Measurements from ENCODE around the gene DOK7. TPM values are rescaled to one million over a fixed set of nuclear protein-coding genes. Genes with fewer than 3 reads are reported as not detected.

DOK7 gene
- total RNA-seq, 1 experiment from 2014 or later, result 0.26 TPM

DNA sequence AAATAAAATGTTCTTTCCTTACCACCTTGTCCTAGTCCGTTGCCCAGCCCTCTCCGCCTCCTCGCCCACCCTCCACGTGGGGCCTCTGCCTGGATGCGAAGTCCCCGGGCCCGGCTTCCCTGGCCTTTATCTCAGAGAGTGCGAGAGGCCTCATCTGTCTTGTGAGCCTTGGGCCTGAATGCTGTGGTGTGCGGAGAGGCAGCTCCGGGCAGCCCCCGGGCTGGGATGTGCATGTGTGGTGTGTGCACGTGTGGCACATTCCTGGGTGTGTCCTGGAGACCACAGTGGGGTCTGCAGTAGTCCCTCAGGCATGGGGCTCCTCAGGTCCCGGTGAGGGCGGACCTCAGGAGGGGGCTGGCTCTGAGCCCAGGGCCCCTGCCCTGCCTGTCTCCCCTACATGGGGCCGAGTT lies 31.4 kb downstream of the DOK7 start:
- Histone ChIP-seq H3K23me2 (ENCODE audit: insufficient read length, low read depth, low read length, poor library complexity, severe bottlenecking) (no peaks in the 10 kb centered on the region), H4K5ac (ENCODE audit: insufficient read length, low read depth, low read length) (no peak overlapping the region), H2BK12ac (ENCODE audit: insufficient read length, low read depth, low read length) (no peak overlapping the region), H2AFZ (ENCODE audit: low read length) (no peak overlapping the region), H3K9me3 (ENCODE audit: control insufficient read depth, low read depth, low read length) (no peaks in the 10 kb centered on the region), H4K91ac (ENCODE audit: insufficient read length, low read depth, low read length) (no peak overlapping the region), H3K9ac (ENCODE audit: extremely low read depth, insufficient read length, low read length) (no peak overlapping the region), H3K23ac (ENCODE audit: insufficient read length, low read depth, low read length) (no peak overlapping the region), H2AK5ac (ENCODE audit: insufficient read length, low read length) (no peak overlapping the region), H3K79me1 (ENCODE audit: insufficient read depth, low read depth, low read length, poor library complexity, severe bottlenecking) (no peaks in the 10 kb centered on the region), H2BK5ac (ENCODE audit: insufficient read length, low read length) (no peak overlapping the region), H4K8ac (replicated peaks; ENCODE audit: insufficient read length, low read depth, low read length) (no peak overlapping the region), H3K27ac (ENCODE audit: insufficient read length, low read depth, low read length) (no peak overlapping the region), H3K4ac (ENCODE audit: low read depth, low read length) (no peak overlapping the region), H3K4me2 (ENCODE audit: insufficient read depth, insufficient read length, low read length) (no peak overlapping the region), H3T11ph (ENCODE audit: low read length) (no peak overlapping the region), H2BK120ac (ENCODE audit: low read depth, low read length, poor library complexity, severe bottlenecking) (no peak overlapping the region), H3K4me1 (ENCODE audit: insufficient read depth, low read length) (no peaks in the 10 kb centered on the region), H2BK20ac (ENCODE audit: low read depth, low read length, poor library complexity, severe bottlenecking) (no peak overlapping the region), H3K18ac (ENCODE audit: insufficient read length, low read depth, low read length) (no peak overlapping the region), H3K56ac (ENCODE audit: insufficient read length, low read depth, low read length) (no peak overlapping the region), H3K14ac (ENCODE audit: insufficient read depth, low read length) (no peak overlapping the region), H4K20me1 (ENCODE audit: control insufficient read depth, insufficient read depth, insufficient read length) (peaks cover 4% of the 10 kb centered on the region), H3K27me3 (ENCODE audit: insufficient read depth, low read length) (peaks cover 27% of the 10 kb centered on the region; the same call in 1 of the 2 replicates), H2BK15ac (ENCODE audit: low read depth, low read length) (no peak overlapping the region), H3K79me2 (ENCODE audit: insufficient read depth, low read length) (no peaks in the 10 kb centered on the region)
- no peak for TF ChIP-seq CTCF (conservative IDR thresholded peaks at IDR 0.05)
- Mint-ChIP-seq H3K4me3 (no peak overlapping the region), H3K27ac (no peak overlapping the region), H3K9me3 (no peaks in the 10 kb centered on the region; a peak in 1 of 5 replicates), H3K4me1 (peaks cover 12 to 28% of the 10 kb centered on the region in 2 experiments), H3K27me3 (ENCODE audit: low read depth) (peaks cover 95% of the 10 kb centered on the region), H3K36me3 (ENCODE audit: insufficient read depth in 1 of 3, low read depth in 3 of 3) (no peaks in the 10 kb centered on the region; a peak in 1 of 7 replicates)
- no CpG with 5 or more reads among the region's 15 CpGs for WGBS (ENCODE audit: extremely low coverage, insufficient read length, low lambda C conversion rate)
- DNase-seq, result no peak

Measured in H9 (cell line).